ENCODE results near the gene USP34.

The USP34 gene

GRCh38 chr2:61295981-61296380 is 174.9 kb downstream of the USP34 start:
- ATAC-seq, result no peak

GRCh38 chr2:61291851-61292575 is 178.9 kb downstream of the USP34 start:
- no peak for ATAC-seq

GRCh38 chr2:61288070-61288841 is 182.6 kb downstream of the USP34 start:
- ATAC-seq, result no peak

GRCh38 chr2:61287254-61287653 is 183.6 kb downstream of the USP34 start:
- ATAC-seq, result no peak

GRCh38 chr2:61283443-61284160 is 187.3 kb downstream of the USP34 start:
- ATAC-seq, result no peak

- ATAC-seq, result no peak
Measured at GRCh38 chr2:61282104-61282590, 188.7 kb downstream of the USP34 start.

GRCh38 chr2:61281321-61281720 is 189.6 kb downstream of the USP34 start:
- no peak for ATAC-seq

GRCh38 chr2:61277756-61278155 is 193.1 kb downstream of the USP34 start:
- no peak for ATAC-seq

GRCh38 chr2:61275575-61276184 is 195.2 kb downstream of the USP34 start:
- ATAC-seq, result no peak

GRCh38 chr2:61272421-61273070 is 198.3 kb downstream of the USP34 start:
- ATAC-seq, result no peak

GRCh38 chr2:61268249-61268648 is 202.6 kb downstream of the USP34 start:
- ATAC-seq, result peak in 1 of 2 donors; percentile 31

- no peak for ATAC-seq
Measured at GRCh38 chr2:61266632-61267505, 204.0 kb downstream of the USP34 start.

GRCh38 chr2:61263830-61264229 is 207.1 kb downstream of the USP34 start:
- peak; percentile 61 to 71 for ATAC-seq

- peak; percentile 42 to 50 for ATAC-seq
Measured at GRCh38 chr2:61262699-61263098, 208.2 kb downstream of the USP34 start.

GRCh38 chr2:61257446-61257845 is 213.4 kb downstream of the USP34 start:
- no peak for ATAC-seq

GRCh38 chr2:61255580-61256437 is 215.1 kb downstream of the USP34 start:
- no peak for ATAC-seq

GRCh38 chr2:61254536-61254935 is 216.4 kb downstream of the USP34 start:
- no peak for ATAC-seq

GRCh38 chr2:61253136-61253535 is 217.8 kb downstream of the USP34 start:
- ATAC-seq, result no peak

- no peak for ATAC-seq
Measured at GRCh38 chr2:61252031-61252430, 218.9 kb downstream of the USP34 start.

GRCh38 chr2:61249521-61250071 is 221.3 kb downstream of the USP34 start:
- no peak for ATAC-seq

All from activated CD4-positive, CD25-positive, alpha-beta regulatory T cell treated with anti-CD3 and anti-CD28 coated beads, Interleukin-2, amount 50 U/mL, for 24 hours (primary cell).